IPS-18a (cell line): ENCODE data around the gene FAM209B.
"Not testable (repeated sequence)": the region's sequence is repeated elsewhere in the genome, so short reads cannot be mapped to it uniquely, and the experiment has no call there.

Experiments used
- H3K27ac ChIP-seq: one replicate; pipeline ENCODE4 v1.5.1; 2013; ENCODE audit warnings: low read length
- H3K27me3 ChIP-seq: one replicate; pipeline ENCODE4 v1.6.1; 2013; ENCODE audit warnings: mild to moderate bottlenecking, low read length; ENCODE audit not compliant: control insufficient read depth, insufficient read depth
- H3K36me3 ChIP-seq: one replicate; pipeline ENCODE4 v1.6.1; 2013; ENCODE audit warnings: low read depth, low read length; ENCODE audit not compliant: control insufficient read depth
- H3K4me1 ChIP-seq: one replicate; pipeline ENCODE4 v1.6.1; 2013; ENCODE audit warnings: low read depth, low read length; ENCODE audit not compliant: control insufficient read depth
- H3K4me3 ChIP-seq: one replicate; pipeline ENCODE4 v1.5.1; 2013; ENCODE audit warnings: low read length
- H3K9ac ChIP-seq: one replicate; pipeline ENCODE4 v1.6.1; 2013; ENCODE audit warnings: mild to moderate bottlenecking, low read length, moderate library complexity
- H3K9me3 ChIP-seq: one replicate; pipeline ENCODE4 v1.6.1; 2013; ENCODE audit warnings: low read depth, low read length; ENCODE audit not compliant: control insufficient read depth

The FAM209B gene

GRCh38 chr20:56542489-56543030 lies 9.5 kb downstream of the FAM209B start:
- no peak overlapping the region for H3K4me3 ChIP-seq
- H3K9ac ChIP-seq = no peak overlapping the region
- no peaks in the 10 kb centered on the region for H3K4me1 ChIP-seq
- no peak overlapping the region for H3K27ac ChIP-seq
- no peaks in the 10 kb centered on the region for H3K27me3 ChIP-seq
- no peaks in the 10 kb centered on the region for H3K36me3 ChIP-seq
- H3K9me3 ChIP-seq = no peaks in the 10 kb centered on the region

GRCh38 chr20:56551571-56551970 lies 18.5 kb downstream of the FAM209B start:
- H3K27ac ChIP-seq = no peak overlapping the region

GRCh38 chr20:56552911-56553629 lies 20.0 kb downstream of the FAM209B start:
- Histone ChIP-seq H3K27me3 (no peaks in the 10 kb centered on the region), H3K36me3 (no peaks in the 10 kb centered on the region), H3K9me3 (no peaks in the 10 kb centered on the region), H3K4me3 (no peak overlapping the region), H3K9ac (no peak overlapping the region), H3K27ac (no peak overlapping the region), H3K4me1 (no peaks in the 10 kb centered on the region)

More at GRCh38 chr20:56551571-56551970, 18.5 kb downstream of the FAM209B start:
- Histone ChIP-seq H3K4me1 (no peaks in the 10 kb centered on the region), H3K27me3 (no peaks in the 10 kb centered on the region), H3K36me3 (no peaks in the 10 kb centered on the region), H3K9ac (no peak overlapping the region), H3K4me3 (no peak overlapping the region), H3K9me3 (no peaks in the 10 kb centered on the region)

- Histone ChIP-seq H3K9ac (no peak overlapping the region), H3K27me3 (no peaks in the 10 kb centered on the region), H3K36me3 (no peaks in the 10 kb centered on the region), H3K4me1 (no peaks in the 10 kb centered on the region), H3K4me3 (no peak overlapping the region), H3K27ac (no peak overlapping the region), H3K9me3 (no peaks in the 10 kb centered on the region)
These were observed 21.8 kb downstream of the FAM209B start for GRCh38 chr20:56554869-56555268.

GRCh38 chr20:56558968-56559367 lies 25.9 kb downstream of the FAM209B start:
- Histone ChIP-seq H3K9ac (no peak overlapping the region), H3K36me3 (no peaks in the 10 kb centered on the region), H3K4me3 (no peak overlapping the region), H3K27ac (no peak overlapping the region), H3K9me3 (no peaks in the 10 kb centered on the region), H3K27me3 (no peaks in the 10 kb centered on the region), H3K4me1 (no peaks in the 10 kb centered on the region)

GRCh38 chr20:56564526-56564925 lies 31.5 kb downstream of the FAM209B start:
- not testable (repeated sequence) for H3K36me3 ChIP-seq, H3K27me3 ChIP-seq, H3K4me1 ChIP-seq, H3K27ac ChIP-seq, H3K9me3 ChIP-seq, H3K4me3 ChIP-seq, H3K9ac ChIP-seq

GRCh38 chr20:56565511-56565910 lies 32.5 kb downstream of the FAM209B start:
- no peaks in the 10 kb centered on the region for H3K27me3 ChIP-seq
- H3K4me3 ChIP-seq = no peak overlapping the region
- no peaks in the 10 kb centered on the region for H3K9me3 ChIP-seq
- H3K9ac ChIP-seq = no peak overlapping the region
- H3K4me1 ChIP-seq = no peaks in the 10 kb centered on the region
- H3K36me3 ChIP-seq = no peaks in the 10 kb centered on the region
- H3K27ac ChIP-seq = no peak overlapping the region

GRCh38 chr20:56566621-56567020 lies 33.6 kb downstream of the FAM209B start:
- Histone ChIP-seq H3K9ac (no peak overlapping the region), H3K9me3 (no peaks in the 10 kb centered on the region), H3K4me1 (no peaks in the 10 kb centered on the region), H3K27ac (no peak overlapping the region), H3K36me3 (no peaks in the 10 kb centered on the region), H3K27me3 (no peaks in the 10 kb centered on the region), H3K4me3 (no peak overlapping the region)

- Histone ChIP-seq H3K9me3 (no peaks in the 10 kb centered on the region), H3K27me3 (no peaks in the 10 kb centered on the region), H3K4me1 (no peaks in the 10 kb centered on the region), H3K36me3 (no peaks in the 10 kb centered on the region), H3K9ac (no peak overlapping the region), H3K27ac (no peak overlapping the region), H3K4me3 (no peak overlapping the region)
These were observed 37.8 kb downstream of the FAM209B start for GRCh38 chr20:56570832-56571231.

GRCh38 chr20:56572172-56572571 lies 39.1 kb downstream of the FAM209B start:
- no peaks in the 10 kb centered on the region for H3K4me1 ChIP-seq
- no peak overlapping the region for H3K9ac ChIP-seq
- no peaks in the 10 kb centered on the region for H3K36me3 ChIP-seq
- no peak overlapping the region for H3K27ac ChIP-seq
- no peaks in the 10 kb centered on the region for H3K9me3 ChIP-seq
- no peaks in the 10 kb centered on the region for H3K27me3 ChIP-seq
- H3K4me3 ChIP-seq = no peak overlapping the region

- H3K36me3 ChIP-seq = no peaks in the 10 kb centered on the region
These were observed 40.9 kb downstream of the FAM209B start for GRCh38 chr20:56573986-56574385.

GRCh38 chr20:56574531-56575142 lies 41.6 kb downstream of the FAM209B start:
- Histone ChIP-seq H3K36me3 (no peaks in the 10 kb centered on the region), H3K9me3 (no peaks in the 10 kb centered on the region), H3K4me3 (no peak overlapping the region), H3K27me3 (no peaks in the 10 kb centered on the region), H3K9ac (no peak overlapping the region), H3K4me1 (no peaks in the 10 kb centered on the region), H3K27ac (no peak overlapping the region)

More at GRCh38 chr20:56573986-56574385, 40.9 kb downstream of the FAM209B start:
- Histone ChIP-seq H3K27me3 (no peaks in the 10 kb centered on the region), H3K9ac (no peak overlapping the region), H3K4me3 (no peak overlapping the region), H3K27ac (no peak overlapping the region), H3K4me1 (no peaks in the 10 kb centered on the region), H3K9me3 (no peaks in the 10 kb centered on the region)
